ENCODE results near the gene FBXW7. TPM values are rescaled to one million over a fixed set of nuclear protein-coding genes. Genes with fewer than 3 reads are reported as not detected.
"Not testable (repeated sequence)": the region's sequence is repeated elsewhere in the genome, so short reads cannot be mapped to it uniquely, and the experiment has no call there.

The FBXW7 gene
- 7.4 and 11.4 TPM in 2 replicates for polyA plus RNA-seq (2014; cell fraction: cytosol; rRNA removed)
- polyA plus RNA-seq (2014; cell fraction: nucleus; rRNA removed), result 16.8 and 17.0 TPM in 2 replicates

GRCh38 chr4:152535903-152536544, at the start of gene FBXW7:
FBXW7 (minus strand) TSS chr4:152536092; CDS start chr4:152411803, 124,289 bp downstream.
- peak; percentile 97 for DNase-seq (ENCODE audit: low spot score)

GRCh38 chr4:152585023-152585441, 49.1 kb upstream of the FBXW7 start:
- no peak for DNase-seq (ENCODE audit: low spot score)

- no peak for DNase-seq (ENCODE audit: low spot score)
Measured at GRCh38 chr4:152581536-152582160, 45.8 kb upstream of the FBXW7 start.

- DNase-seq (ENCODE audit: low spot score), result no peak
Measured at GRCh38 chr4:152579916-152580315, 44.0 kb upstream of the FBXW7 start.

GRCh38 chr4:152579107-152579764, 43.3 kb upstream of the FBXW7 start:
- DNase-seq (ENCODE audit: low spot score), result no peak

- no peak for DNase-seq (ENCODE audit: low spot score)
Measured at GRCh38 chr4:152578670-152579069, 42.8 kb upstream of the FBXW7 start.

GRCh38 chr4:152577708-152578396, 42.0 kb upstream of the FBXW7 start:
- no peak for DNase-seq (ENCODE audit: low spot score)

- no peak for DNase-seq (ENCODE audit: low spot score)
Measured at GRCh38 chr4:152575533-152575932, 39.6 kb upstream of the FBXW7 start.

- no peak for DNase-seq (ENCODE audit: low spot score)
Measured at GRCh38 chr4:152573861-152574260, 38.0 kb upstream of the FBXW7 start.

- no peak for DNase-seq (ENCODE audit: low spot score)
Measured at GRCh38 chr4:152572417-152573086, 36.7 kb upstream of the FBXW7 start.

- no peak for DNase-seq (ENCODE audit: low spot score)
Measured at GRCh38 chr4:152571770-152572169, 35.9 kb upstream of the FBXW7 start.

- DNase-seq (ENCODE audit: low spot score), result no peak
Measured at GRCh38 chr4:152571296-152571695, 35.4 kb upstream of the FBXW7 start.

GRCh38 chr4:152565333-152565732, 29.4 kb upstream of the FBXW7 start:
- no peak for DNase-seq (ENCODE audit: low spot score)

- DNase-seq (ENCODE audit: low spot score), result no peak
Measured at GRCh38 chr4:152564336-152564735, 28.4 kb upstream of the FBXW7 start.

- DNase-seq (ENCODE audit: low spot score), result no peak
Measured at GRCh38 chr4:152563209-152563608, 27.3 kb upstream of the FBXW7 start.

- DNase-seq (ENCODE audit: low spot score), result no peak
Measured at GRCh38 chr4:152559641-152560040, 23.7 kb upstream of the FBXW7 start.

- DNase-seq (ENCODE audit: low spot score), result no peak
Measured at GRCh38 chr4:152558396-152558795, 22.5 kb upstream of the FBXW7 start.

GRCh38 chr4:152556834-152557233, 20.9 kb upstream of the FBXW7 start:
- no peak for DNase-seq (ENCODE audit: low spot score)

- DNase-seq (ENCODE audit: low spot score), result no peak
Measured at GRCh38 chr4:152556283-152556682, 20.4 kb upstream of the FBXW7 start.

- no peak for DNase-seq (ENCODE audit: low spot score)
Measured at GRCh38 chr4:152554742-152555141, 18.9 kb upstream of the FBXW7 start.

GRCh38 chr4:152550687-152551086, 14.8 kb upstream of the FBXW7 start:
- not testable (repeated sequence) for DNase-seq (ENCODE audit: low spot score)

- DNase-seq (ENCODE audit: low spot score), result no peak
Measured at GRCh38 chr4:152545088-152545487, 9.2 kb upstream of the FBXW7 start.

Measured in SK-N-DZ (cell line).